HL-60/S4 treated with phorbol 12-myristate 13-acetate at 8.2 ng/mL for 4 days and 3 days (cell line): Measurements from ENCODE around the gene OR5L2.
"Not testable (repeated sequence)": the region's sequence is repeated elsewhere in the genome, so short reads cannot be mapped to it uniquely, and the experiment has no call there.

ENCODE experiments used
- in situ Hi-C: fragments of 300-500 bp; cut with MboI; formaldehyde crosslinking; loops from 2 replicates; pipeline ENCODE4 v1.15.0; 2022; ENCODE audit warnings: low sequenced_read_pairs

Gene OR5L2

GRCh38 chr11:55826919-55827318 is at the start of gene OR5L2:
Gene OR5L2 (plus strand): TSS chr11:55827219. CDS start chr11:55827219, 0 bp downstream.
- in situ Hi-C loops = no loop called here

- in situ Hi-C loops = no loop called here
Measured at GRCh38 chr11:55791606-55792005, 35.4 kb upstream of the OR5L2 start.

- in situ Hi-C loops = no loop called here
Measured at GRCh38 chr11:55793321-55793720, 33.7 kb upstream of the OR5L2 start.

- in situ Hi-C loops = no loop called here
Measured at GRCh38 chr11:55795256-55795655, 31.8 kb upstream of the OR5L2 start, which contains the start of gene OR5D14. Gene OR5D14 (plus strand): TSS chr11:55795556. CDS start chr11:55795556, 0 bp downstream.

- in situ Hi-C loops = no loop called here
Measured at GRCh38 chr11:55806248-55806647, 20.8 kb upstream of the OR5L2 start.

GRCh38 chr11:55811067-55811466 is 16.0 kb upstream of the OR5L2 start, which contains the start of gene OR5L1:
Gene OR5L1 (plus strand): TSS chr11:55811367. CDS start chr11:55811467, 100 bp downstream.
- in situ Hi-C loops = no loop called here

GRCh38 chr11:55819330-55819729 is 7.7 kb upstream of the OR5L2 start, which contains the start of gene OR5D18:
Gene OR5D18 (plus strand): TSS chr11:55819630. CDS start chr11:55819630, 0 bp downstream.
- in situ Hi-C loops = no loop called here

GRCh38 chr11:55838452-55838851 is 11.4 kb downstream of the OR5L2 start, which contains the start of gene OR5D16:
Gene OR5D16 (plus strand): TSS chr11:55838752. CDS start chr11:55838752, 0 bp downstream.
- in situ Hi-C loops = no loop called here

- in situ Hi-C loops = no loop called here
Measured at GRCh38 chr11:55847453-55847852, 20.4 kb downstream of the OR5L2 start.

GRCh38 chr11:55849037-55849436 is 22.0 kb downstream of the OR5L2 start:
- in situ Hi-C loops = no loop called here

- in situ Hi-C loops = no loop called here
Measured at GRCh38 chr11:55852141-55852540, 25.1 kb downstream of the OR5L2 start.

GRCh38 chr11:55854704-55855103 is 27.7 kb downstream of the OR5L2 start:
- in situ Hi-C loops = no loop called here

- in situ Hi-C loops = not testable (repeated sequence)
Measured at GRCh38 chr11:55867354-55867753, 40.3 kb downstream of the OR5L2 start.

GRCh38 chr11:55872731-55873130 is 45.7 kb downstream of the OR5L2 start:
- in situ Hi-C loops = not testable (repeated sequence)

- in situ Hi-C loops = not testable (repeated sequence)
Measured at GRCh38 chr11:55873146-55873545, 46.1 kb downstream of the OR5L2 start.
